Prostate gland (tissue), 2 donors: Measurements from ENCODE around the gene HOXA5. TPM values are rescaled to one million over a fixed set of nuclear protein-coding genes. Genes with fewer than 3 reads are reported as not detected.
A peak's percentile ranks its signal among the peaks of the same experiment; 100 is the strongest.

ENCODE experiments used
- DNase-seq: peaks from one replicate; pipeline ENCODE4 v3.0.0-alpha.2; 2019; ENCODE audit warnings: low spot score
- H3K27ac ChIP-seq, 2 donors: fragments of 200-600 bp; sonication (generic); 2 replicates each; pipeline ENCODE4 v1.5.1; 2017 to 2019
- H3K27me3 ChIP-seq: fragments of 200-600 bp; sonication (generic); replicated peaks from 2 replicates; pipeline ENCODE4 v1.5.1; 2019; ENCODE audit not compliant: insufficient read depth
- H3K36me3 ChIP-seq, 2 donors: fragments of 200-600 bp; sonication (generic); 1 replicate in 1 of 2; 2 replicates in 1 of 2; pipeline versions ENCODE4 v1.5.1 to v1.8.1; 2017 to 2019
- H3K4me1 ChIP-seq: fragments of 200-600 bp; sonication (generic); replicated peaks from 2 replicates; pipeline ENCODE4 v1.5.1; 2019
- H3K4me3 ChIP-seq, 2 donors: fragments of 200-600 bp; sonication (generic); 2 replicates each; pipeline ENCODE4 v1.5.1; 2017 to 2019
- H3K9me3 ChIP-seq: fragments of 200-600 bp; sonication (generic); 2 replicates; pipeline ENCODE4 v1.5.1; 2017
- CTCF ChIP-seq, 4 experiments: fragments of 200-600 bp in 2 of 4; fragments of 450-650 bp in 2 of 4; sonication (generic) in 2 of 4; IDR thresholded peaks; 1 replicate in 3 of 4; 2 replicates in 1 of 4; pipeline ENCODE4 v1.5.1; 2016 to 2019; ENCODE audit warnings: antibody characterized with exemption in 4 of 4, mild to moderate bottlenecking in 2 of 4, moderate library complexity in 2 of 4
- POLR2A ChIP-seq: fragments of 450-650 bp; IDR thresholded peaks from one replicate; pipeline ENCODE4 v1.6.1; 2016; ENCODE audit warnings: antibody characterized with exemption, mild to moderate bottlenecking
- POLR2AphosphoS5 ChIP-seq: sonication (generic); formaldehyde crosslinking; IDR thresholded peaks from one replicate; pipeline ENCODE4 v1.6.1; 2017; ENCODE audit warnings: antibody characterized with exemption
- WGBS: methylation state at CpG from one replicate; pipeline ENCODE4 v1.1.5; 2018; 5-methylcytosine and 5-hydroxymethylcytosine counted together
- intact Hi-C: fragments of 100-400 bp; cut with DNase I; formaldehyde crosslinking; loops from one replicate; pipeline ENCODE4 v1.14.2; 2022
- total RNA-seq, 2 donors: library from RNA; depleted of rRNA; stranded (reverse); fragments of >200 nt; gene quantifications; one replicate each; pipeline ENCODE4 v1.1.0, GENCODE V29; 2016

The HOXA5 gene
- total RNA-seq, 2 donors from 2014 or later = 3.7 to 12.9 TPM

GRCh38 chr7:27154901-27155815 lies 11.7 kb upstream of the HOXA5 start:
- Histone ChIP-seq H3K9me3 (no peaks in the 10 kb centered on the region), H3K27me3 (no peaks in the 10 kb centered on the region), H3K36me3 (no peaks in the 10 kb centered on the region), H3K27ac (peak overlapping the region; percentile 79 to 85), H3K4me1 (peaks cover 4% of the 10 kb centered on the region), H3K4me3 (peak overlapping the region; percentile 51 to 64)
- 59% methylated on average over 48 of the region's 48 CpGs for WGBS
- no peak for DNase-seq
- intact Hi-C loops = loop anchor here (5.0 to 10.0 kb wide), 3 partner anchors 953 to 1290 kb away; partner anchors contain the start of genes CBX3 and HNRNPA2B1
- no peak for TF ChIP-seq POLR2A
- no peak for TF ChIP-seq CTCF (IDR thresholded peaks at IDR 0.05)
- TF ChIP-seq POLR2AphosphoS5 = no peak

GRCh38 chr7:27154369-27154768 lies 10.9 kb upstream of the HOXA5 start:
- Histone ChIP-seq H3K4me3 (no peak overlapping the region), H3K27ac (no peak overlapping the region), H3K36me3 (no peaks in the 10 kb centered on the region), H3K27me3 (no peaks in the 10 kb centered on the region), H3K9me3 (no peaks in the 10 kb centered on the region), H3K4me1 (peaks cover 6% of the 10 kb centered on the region)
- no peak for TF ChIP-seq POLR2A
- no peak for TF ChIP-seq POLR2AphosphoS5
- TF ChIP-seq CTCF (IDR thresholded peaks at IDR 0.05) = no peak
- intact Hi-C loops = loop anchor here (5.0 to 10.0 kb wide), 3 partner anchors 952 to 1290 kb away; partner anchors contain the start of genes CBX3 and HNRNPA2B1
- whole genome bisulfite sequencing = 90% methylated on average over 10 of the region's 10 CpGs
- DNase-seq = no peak

- 98% methylated on average over 3 of the region's 3 CpGs for WGBS
- Histone ChIP-seq H3K27ac (no peak overlapping the region), H3K4me1 (peaks cover 7% of the 10 kb centered on the region), H3K9me3 (no peaks in the 10 kb centered on the region), H3K36me3 (no peaks in the 10 kb centered on the region), H3K4me3 (no peak overlapping the region), H3K27me3 (no peaks in the 10 kb centered on the region)
- no peak for TF ChIP-seq POLR2A
- no peak for TF ChIP-seq CTCF (IDR thresholded peaks at IDR 0.05)
- TF ChIP-seq POLR2AphosphoS5 = no peak
- intact Hi-C loops = loop anchor here (5.0 to 10.0 kb wide), 3 partner anchors 951 to 1289 kb away; partner anchors contain the start of genes CBX3 and HNRNPA2B1
- no peak for DNase-seq
These were observed 10.0 kb upstream of the HOXA5 start for GRCh38 chr7:27153526-27153925.

- no peaks in the 10 kb centered on the region for H3K36me3 ChIP-seq
- 69% methylated on average over 22 of the region's 22 CpGs for WGBS
- H3K9me3 ChIP-seq = no peaks in the 10 kb centered on the region
- peak overlapping the region; percentile 39 to 44 for H3K4me3 ChIP-seq
- no peaks in the 10 kb centered on the region for H3K27me3 ChIP-seq
- DNase-seq = no peak
- H3K4me1 ChIP-seq = peaks cover 7% of the 10 kb centered on the region
- no peak for TF ChIP-seq POLR2AphosphoS5
- TF ChIP-seq POLR2A = no peak
- intact Hi-C loops = loop anchor here (5.0 to 10.0 kb wide), 3 partner anchors 951 to 1288 kb away; partner anchors contain the start of genes CBX3 and HNRNPA2B1
- H3K27ac ChIP-seq = peak overlapping the region; percentile 85 to 87
These were observed 9.4 kb upstream of the HOXA5 start for GRCh38 chr7:27152816-27153442.
